SKM-1 (cell line): ENCODE data around the gene NAA25.

Experiments used
- DNase-seq: peaks from one replicate; lab custom pipeline; 2025; ENCODE audit not compliant: unreplicated experiment; lab: John Stamatoyannopoulos, UW

Gene NAA25

DNA sequence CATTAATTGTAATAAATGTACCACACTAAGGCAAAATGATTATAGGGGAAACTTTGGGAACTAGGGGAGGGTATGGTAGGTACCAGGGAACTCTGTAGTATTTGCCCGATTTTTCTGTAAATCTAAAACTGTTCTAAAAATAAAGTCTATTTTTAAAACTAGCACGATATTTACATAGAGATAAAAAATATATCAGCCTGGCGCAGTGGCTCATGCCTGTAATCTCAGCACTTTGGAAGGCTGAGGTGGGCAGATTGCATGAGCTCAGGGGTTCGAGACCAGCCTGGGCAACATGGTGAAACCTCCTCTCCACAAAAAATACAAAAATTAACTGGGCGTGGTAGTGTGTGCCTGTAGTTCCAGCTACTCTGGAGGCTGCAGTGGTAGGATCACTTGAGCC lies 128.0 kb downstream of the NAA25 start:
- DNase-seq: no peak

DNA sequence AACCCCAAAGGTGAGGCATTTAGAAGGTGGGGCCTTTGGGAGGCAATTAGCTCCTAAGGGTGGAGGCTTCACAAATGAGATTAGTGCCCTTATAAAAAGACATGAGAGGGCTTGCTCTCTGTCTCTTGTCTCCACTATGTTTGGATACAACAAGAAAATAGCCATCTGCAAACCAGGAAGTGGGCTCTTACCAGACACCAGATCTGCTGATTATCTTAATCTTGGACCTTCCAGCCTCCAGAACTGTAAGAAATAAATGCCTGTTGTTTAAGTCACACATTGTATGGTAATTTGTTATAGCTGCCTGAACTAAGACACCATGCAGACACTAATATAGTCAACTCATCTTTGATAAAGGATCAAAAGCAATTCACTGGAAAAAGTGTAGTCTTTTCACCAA lies 130.0 kb downstream of the NAA25 start:
- DNase-seq: no peak

DNA sequence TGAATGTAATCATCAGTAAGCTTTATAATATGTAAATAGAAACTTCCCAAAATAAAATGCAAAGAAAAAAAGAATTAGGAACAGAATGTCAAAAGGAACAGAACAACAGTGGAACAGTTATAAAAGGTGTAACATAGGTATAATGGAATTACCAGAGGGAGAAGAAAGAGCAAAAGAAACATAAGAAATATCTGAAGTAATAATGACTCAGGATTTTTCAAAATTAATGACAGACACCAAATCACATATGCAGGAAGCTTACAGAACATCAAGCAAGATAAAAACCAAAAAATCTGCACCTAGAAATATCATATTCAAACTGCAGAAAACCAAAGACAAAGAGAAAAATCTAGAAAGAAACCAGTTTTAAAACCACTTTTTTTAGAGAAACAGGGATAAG lies 131.7 kb downstream of the NAA25 start:
- DNase-seq: no peak
